Choroid plexus epithelial cell (primary cell): ENCODE measurements around the gene SGTB.

Source experiments
- DNase-seq: peaks from one replicate; pipeline ENCODE4 v3.0.0-alpha.2; 2010; ENCODE audit warnings: low read depth
- H3K4me3 ChIP-seq: 2 replicates; pipeline ENCODE4 v1.5.1; 2011; ENCODE audit warnings: low read depth, mild to moderate bottlenecking, control low read depth, low read length, moderate library complexity
- CTCF ChIP-seq: conservative IDR thresholded peaks from 2 replicates; pipeline ENCODE4 v1.5.1; 2011; ENCODE audit warnings: low read depth, mild to moderate bottlenecking, control low read depth, inconsistent platforms, low read length, moderate library complexity

The SGTB gene

GRCh38 chr5:65730910-65731309 lies 9.0 kb upstream of the SGTB start:
- no peak for TF ChIP-seq CTCF
- DNase-seq, result no peak
- no peak overlapping the region for H3K4me3 ChIP-seq

GRCh38 chr5:65728218-65728617 lies 6.3 kb upstream of the SGTB start:
- no peak for TF ChIP-seq CTCF
- DNase-seq, result no peak
- no peak overlapping the region for H3K4me3 ChIP-seq

GRCh38 chr5:65727491-65728156 lies 5.7 kb upstream of the SGTB start:
- no peak for DNase-seq
- no peak for TF ChIP-seq CTCF
- H3K4me3 ChIP-seq, result no peak overlapping the region

- peak; percentile 65 for DNase-seq
- TF ChIP-seq CTCF, result no peak
Observed at GRCh38 chr5:65722575-65723403, 880 bp upstream of the SGTB start.

GRCh38 chr5:65721050-65721719 lies 724 bp downstream of the SGTB start:
- peak overlapping the region; percentile 94 for H3K4me3 ChIP-seq
- DNase-seq, result peak; percentile 68
- no peak for TF ChIP-seq CTCF

More at GRCh38 chr5:65722575-65723403, 880 bp upstream of the SGTB start:
- peak overlapping the region; percentile 94 for H3K4me3 ChIP-seq

- no peak for DNase-seq
- no peak overlapping the region for H3K4me3 ChIP-seq
- no peak for TF ChIP-seq CTCF
Observed at GRCh38 chr5:65718576-65719310, 3.2 kb downstream of the SGTB start.
